H9 (cell line): ENCODE results near the gene SLC38A1. TPM values are rescaled to one million over a fixed set of nuclear protein-coding genes. Genes with fewer than 3 reads are reported as not detected.

Experiments
- DNase-seq: peaks from one replicate; pipeline ENCODE4 v3.0.0-alpha.2; 2017
- H2AFZ ChIP-seq: one replicate; pipeline ENCODE4 v1.6.1; 2013; ENCODE audit warnings: mild to moderate bottlenecking, low read length, control low read depth, moderate library complexity
- H2AK5ac ChIP-seq: 2 replicates; pipeline ENCODE4 v1.6.1; 2013; ENCODE audit warnings: low read length, control low read depth, mixed read lengths; ENCODE audit not compliant: insufficient read length
- H2BK120ac ChIP-seq: one replicate; pipeline ENCODE4 v1.6.1; 2013; ENCODE audit warnings: low read depth, mild to moderate bottlenecking, low read length, control low read depth, inconsistent platforms; ENCODE audit not compliant: poor library complexity, severe bottlenecking
- H2BK12ac ChIP-seq: 2 replicates; pipeline ENCODE4 v1.6.1; 2013; ENCODE audit warnings: low read length, control low read depth, mixed read lengths, low read depth; ENCODE audit not compliant: insufficient read length
- H2BK15ac ChIP-seq: 2 replicates; pipeline ENCODE4 v1.6.1; 2013; ENCODE audit warnings: low read depth, low read length, control low read depth
- H2BK20ac ChIP-seq: one replicate; pipeline ENCODE4 v1.6.1; 2013; ENCODE audit warnings: low read depth, mild to moderate bottlenecking, low read length, control low read depth, inconsistent platforms; ENCODE audit not compliant: poor library complexity, severe bottlenecking
- H2BK5ac ChIP-seq: 2 replicates; pipeline ENCODE4 v1.6.1; 2013; ENCODE audit warnings: low read length, control low read depth, mixed read lengths; ENCODE audit not compliant: insufficient read length
- H3K14ac ChIP-seq: 2 replicates; pipeline ENCODE4 v1.6.1; 2013; ENCODE audit warnings: low read length, control low read depth; ENCODE audit not compliant: insufficient read depth
- H3K18ac ChIP-seq: 2 replicates; pipeline ENCODE4 v1.6.1; 2013; ENCODE audit warnings: low read depth, mild to moderate bottlenecking, mixed read lengths, low read length, control low read depth; ENCODE audit not compliant: insufficient read length
- H3K23ac ChIP-seq: 2 replicates; pipeline ENCODE4 v1.6.1; 2013; ENCODE audit warnings: low read length, control low read depth, mixed read lengths, low read depth; ENCODE audit not compliant: insufficient read length
- H3K23me2 ChIP-seq: 2 replicates; pipeline ENCODE4 v1.6.1; 2013; ENCODE audit warnings: low read depth, mild to moderate bottlenecking, mixed read lengths, low read length, control low read depth; ENCODE audit not compliant: insufficient read length, poor library complexity, severe bottlenecking
- H3K27ac ChIP-seq: 2 replicates; pipeline ENCODE4 v1.5.1; 2013; ENCODE audit warnings: low read length, control low read depth, mixed read lengths, low read depth; ENCODE audit not compliant: insufficient read length
- H3K27me3 ChIP-seq: 2 replicates; pipeline ENCODE4 v1.6.1; 2013; ENCODE audit warnings: low read length, control low read depth, inconsistent platforms; ENCODE audit not compliant: insufficient read depth
- H3K4ac ChIP-seq: 2 replicates; pipeline ENCODE4 v1.6.1; 2013; ENCODE audit warnings: low read depth, mild to moderate bottlenecking, control low read depth, inconsistent platforms, low read length, moderate library complexity
- H3K4me1 ChIP-seq: 2 replicates; pipeline ENCODE4 v1.6.1; 2013; ENCODE audit warnings: low read length, control low read depth, inconsistent platforms; ENCODE audit not compliant: insufficient read depth
- H3K4me2 ChIP-seq: 2 replicates; pipeline ENCODE4 v1.6.1; 2013; ENCODE audit warnings: low read length, control low read depth, mixed read lengths; ENCODE audit not compliant: insufficient read length, insufficient read depth
- H3K56ac ChIP-seq: 2 replicates; pipeline ENCODE4 v1.6.1; 2013; ENCODE audit warnings: low read depth, mild to moderate bottlenecking, mixed read lengths, low read length, control low read depth; ENCODE audit not compliant: insufficient read length
- H3K79me1 ChIP-seq: 2 replicates; pipeline ENCODE4 v1.6.1; 2013; ENCODE audit warnings: low read depth, mild to moderate bottlenecking, moderate library complexity, low read length, control low read depth, inconsistent platforms; ENCODE audit not compliant: insufficient read depth, poor library complexity, severe bottlenecking
- H3K79me2 ChIP-seq: 2 replicates; pipeline ENCODE4 v1.6.1; 2013; ENCODE audit warnings: low read length, control low read depth, inconsistent platforms; ENCODE audit not compliant: insufficient read depth
- H3K9ac ChIP-seq: 2 replicates; pipeline ENCODE4 v1.6.1; 2013; ENCODE audit warnings: low read length, control low read depth, mixed read lengths; ENCODE audit not compliant: insufficient read length; ENCODE audit errors: extremely low read depth
- H3K9me3 ChIP-seq: one replicate; pipeline ENCODE4 v1.6.1; 2013; ENCODE audit warnings: low read depth, low read length, inconsistent platforms; ENCODE audit not compliant: control insufficient read depth
- H3T11ph ChIP-seq: one replicate; pipeline ENCODE4 v1.6.1; 2013; ENCODE audit warnings: mild to moderate bottlenecking, low read length, control low read depth, inconsistent platforms
- H4K20me1 ChIP-seq: one replicate; pipeline ENCODE4 v1.6.1; 2013; ENCODE audit not compliant: control insufficient read depth, insufficient read length, insufficient read depth
- H4K5ac ChIP-seq: 2 replicates; pipeline ENCODE4 v1.6.1; 2013; ENCODE audit warnings: low read depth, mild to moderate bottlenecking, mixed read lengths, low read length, control low read depth; ENCODE audit not compliant: insufficient read length
- H4K8ac ChIP-seq: replicated peaks from 2 replicates; pipeline ENCODE4 v1.6.1; 2013; ENCODE audit warnings: low read length, control low read depth, mixed read lengths, low read depth; ENCODE audit not compliant: insufficient read length
- H4K91ac ChIP-seq: 2 replicates; pipeline ENCODE4 v1.6.1; 2013; ENCODE audit warnings: low read depth, mild to moderate bottlenecking, moderate library complexity, mixed read lengths, low read length, control low read depth; ENCODE audit not compliant: insufficient read length
- H3K27ac Mint-ChIP-seq, 3 experiments: 2 replicates in 2 of 3; 3 replicates in 1 of 3; pipeline ENCODE4 v1.8.0; 2020 to 2021; ENCODE audit warnings: mixed read lengths in 3 of 3, mild to moderate bottlenecking in 1 of 3, moderate library complexity in 1 of 3
- H3K27me3 Mint-ChIP-seq: 2 replicates; pipeline ENCODE4 v1.8.0; 2021; ENCODE audit warnings: low read depth, mild to moderate bottlenecking, moderate library complexity, mixed read lengths
- H3K36me3 Mint-ChIP-seq, 3 experiments: 2 replicates in 2 of 3; 3 replicates in 1 of 3; pipeline ENCODE4 v1.8.0; 2020 to 2021; ENCODE audit warnings: low read depth in 3 of 3, mixed read lengths in 3 of 3; ENCODE audit not compliant: insufficient read depth in 1 of 3
- H3K4me1 Mint-ChIP-seq, 2 experiments: 2 replicates each; pipeline ENCODE4 v1.8.0; 2020; ENCODE audit warnings: mixed read lengths in 2 of 2
- H3K4me3 Mint-ChIP-seq, 2 experiments: 2 replicates in 1 of 2; 3 replicates in 1 of 2; pipeline ENCODE4 v1.8.0; 2020 to 2021; ENCODE audit warnings: mild to moderate bottlenecking in 2 of 2, mixed read lengths in 2 of 2, moderate library complexity in 1 of 2
- H3K9me3 Mint-ChIP-seq, 2 experiments: 2 replicates in 1 of 2; 3 replicates in 1 of 2; pipeline ENCODE4 v1.8.0; 2020; ENCODE audit warnings: mild to moderate bottlenecking in 2 of 2, mixed read lengths in 2 of 2, moderate library complexity in 1 of 2
- CTCF ChIP-seq: fragments of 200-600 bp; sonication (generic); conservative IDR thresholded peaks from 3 replicates; pipeline ENCODE4 v1.8.0; 2021; ENCODE audit warnings: antibody characterized with exemption, mild to moderate bottlenecking
- WGBS: extraction: QIAGEN DNeasy Blood & Tissue Kit; methylation state at CpG from one replicate; pipeline ENCODE4 v1.1.7; 2013; ENCODE audit warnings: missing lambda C conversion rate, low lambda C conversion rate, mixed read lengths; ENCODE audit not compliant: insufficient read length; ENCODE audit errors: extremely low coverage; 5-methylcytosine and 5-hydroxymethylcytosine counted together
- total RNA-seq: library from RNA; stranded (reverse); gene quantifications from 2 replicates; pipeline ENCODE4 v1.2.1, GENCODE V29; 2021

SLC38A1 gene
- total RNA-seq, 1 experiment from 2014 or later = 216 TPM

DNA sequence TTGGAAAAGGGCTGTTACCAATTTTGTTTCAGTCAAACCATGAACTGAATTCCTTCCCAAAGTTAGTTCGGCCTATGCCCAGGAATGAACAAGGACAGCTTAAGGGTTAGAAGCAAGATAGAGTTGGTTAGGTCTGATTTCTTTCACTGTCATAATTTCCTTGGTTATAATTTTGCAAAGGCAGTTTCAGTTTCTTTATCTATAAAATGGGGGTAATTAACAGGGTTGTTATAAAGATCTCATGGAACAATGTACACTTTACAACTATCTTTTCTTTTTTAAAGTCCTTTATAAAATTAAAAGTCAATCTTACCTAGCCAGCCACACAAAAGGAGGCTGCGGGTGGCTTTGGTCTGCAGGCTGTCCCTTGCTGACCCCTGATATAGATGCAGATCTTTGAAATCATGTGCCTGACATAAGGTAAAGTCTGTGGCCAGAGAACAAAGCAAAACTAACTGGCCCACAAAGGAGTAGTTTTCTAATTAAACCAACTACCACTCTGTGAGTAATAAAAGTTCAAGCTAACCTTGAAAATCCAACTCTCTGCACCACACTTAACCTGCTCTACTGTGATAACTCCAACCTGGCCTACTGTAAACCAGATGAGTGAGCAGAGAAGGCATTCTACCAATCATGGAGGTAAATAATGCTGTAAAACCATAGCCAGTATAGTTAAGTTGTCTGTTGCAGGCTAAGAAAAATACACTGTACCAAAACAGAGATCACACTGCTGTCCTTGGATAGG is 49.5 kb downstream of the SLC38A1 start:
- H3K79me2 ChIP-seq = peaks cover 2% of the 10 kb centered on the region; the same call in 1 of the 2 replicates
- no peaks in the 10 kb centered on the region for H3K27me3 ChIP-seq
- no peak overlapping the region for H3K23ac ChIP-seq

More for the DNA sequence above, 49.5 kb downstream of the SLC38A1 start:
- Histone ChIP-seq H3K9ac (no peak overlapping the region), H4K20me1 (no peaks in the 10 kb centered on the region), H2BK12ac (no peak overlapping the region), H2BK5ac (no peak overlapping the region), H3K14ac (no peak overlapping the region), H2BK120ac (no peak overlapping the region), H2BK15ac (no peak overlapping the region), H2BK20ac (no peak overlapping the region), H3K4me2 (no peak overlapping the region), H3K9me3 (no peaks in the 10 kb centered on the region), H4K91ac (no peak overlapping the region), H3K79me1 (peaks cover 6% of the 10 kb centered on the region), H4K8ac (no peak overlapping the region), H3K4ac (no peak overlapping the region), H4K5ac (no peak overlapping the region), H3K56ac (no peak overlapping the region), H3K18ac (no peak overlapping the region), H3K23me2 (no peaks in the 10 kb centered on the region), H2AK5ac (no peak overlapping the region), H3K27ac (no peak overlapping the region), H3T11ph (no peak overlapping the region), H2AFZ (no peak overlapping the region), H3K4me1 (no peaks in the 10 kb centered on the region; the same call in 1 of the 2 replicates)
- TF ChIP-seq CTCF = no peak
- no peaks in the 10 kb centered on the region for H3K9me3 Mint-ChIP-seq
- peaks cover 47 to 51% of the 10 kb centered on the region in 2 experiments for H3K4me1 Mint-ChIP-seq
- H3K27me3 Mint-ChIP-seq = no peaks in the 10 kb centered on the region
- peak overlapping the region in 1 of 3 experiments; percentile 49; a peak in 1 of 7 replicates for H3K27ac Mint-ChIP-seq
- H3K4me3 Mint-ChIP-seq = no peak overlapping the region
- H3K36me3 Mint-ChIP-seq = peaks cover 47 to 89% (median 57%) of the 10 kb centered on the region in 3 experiments; a peak in 6 of 7 replicates
- WGBS = no CpG with 5 or more reads among the region's 2 CpGs
- no peak for DNase-seq
